GM18907 (cell line): ENCODE data around the gene DOCK7.
A peak's percentile ranks its signal among the peaks of the same experiment; 100 is the strongest.
"Not testable (repeated sequence)": the region's sequence is repeated elsewhere in the genome, so short reads cannot be mapped to it uniquely, and the experiment has no call there.

Source experiments
- ATAC-seq: cut with Tn5 transposase; IDR thresholded peaks from one replicate; pipeline ENCODE4 v1.9.1; 2021; ENCODE audit warnings: mild to moderate bottlenecking, moderate library complexity; ENCODE audit not compliant: unreplicated experiment

DOCK7 gene

DNA sequence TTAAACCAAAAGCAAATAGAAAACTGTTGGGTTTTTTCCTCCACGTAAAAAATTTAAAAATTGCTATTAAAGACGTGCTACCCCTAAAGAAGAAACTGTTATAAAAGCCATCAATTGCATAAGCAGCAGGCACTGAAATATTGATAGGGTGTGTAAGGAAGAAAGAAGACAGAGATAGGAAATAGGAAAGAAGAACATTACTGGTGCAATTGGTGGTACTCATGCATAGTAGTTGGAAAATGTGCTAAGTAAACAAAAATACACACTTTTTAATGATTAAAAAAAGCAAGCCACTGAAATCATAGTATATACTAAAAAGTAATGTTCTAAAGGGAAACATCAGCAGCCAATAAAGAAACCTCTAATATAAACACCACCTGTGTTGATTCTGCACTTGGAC is 143.6 kb downstream of the DOCK7 start:
- ATAC-seq, result no peak

DNA sequence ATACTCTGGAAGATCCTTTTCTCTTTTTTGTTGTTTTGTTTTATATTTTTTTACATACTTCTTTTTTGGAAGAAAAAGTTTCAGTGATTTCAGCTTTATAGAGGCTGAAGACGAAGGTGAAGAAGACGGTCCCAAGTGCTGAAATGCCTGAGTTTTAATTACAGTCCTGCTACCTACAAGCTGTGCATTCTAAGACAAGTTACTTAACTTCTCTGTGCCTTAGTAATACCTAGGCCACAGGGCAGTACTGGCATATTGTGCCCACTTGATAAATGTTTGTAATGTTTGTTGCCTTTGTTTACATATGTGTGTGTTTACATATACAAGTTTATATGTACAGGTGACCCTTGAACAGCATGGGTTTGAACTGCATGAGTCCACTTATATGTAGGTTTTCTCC is 147.1 kb downstream of the DOCK7 start:
- no peak for ATAC-seq

DNA sequence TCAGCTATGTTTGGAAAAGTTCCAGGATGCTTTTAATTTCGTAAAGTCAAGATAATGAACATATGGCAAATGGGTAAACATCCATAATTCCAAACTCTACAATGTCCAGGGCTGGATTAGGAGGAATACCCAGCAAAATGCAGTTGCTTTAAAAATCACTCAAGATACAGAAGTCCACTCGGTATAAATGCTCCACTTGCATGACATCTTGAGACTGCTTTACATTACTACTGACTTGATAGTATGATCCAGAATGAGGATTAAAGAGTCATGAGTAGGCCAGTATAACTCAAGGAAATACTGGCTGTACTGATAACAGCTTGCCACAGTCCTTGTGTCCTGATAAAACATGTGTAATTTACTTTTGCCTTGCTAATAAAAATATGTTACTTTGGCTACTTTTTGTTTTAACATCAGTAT is 149.1 kb downstream of the DOCK7 start:
- ATAC-seq, result no peak

DNA sequence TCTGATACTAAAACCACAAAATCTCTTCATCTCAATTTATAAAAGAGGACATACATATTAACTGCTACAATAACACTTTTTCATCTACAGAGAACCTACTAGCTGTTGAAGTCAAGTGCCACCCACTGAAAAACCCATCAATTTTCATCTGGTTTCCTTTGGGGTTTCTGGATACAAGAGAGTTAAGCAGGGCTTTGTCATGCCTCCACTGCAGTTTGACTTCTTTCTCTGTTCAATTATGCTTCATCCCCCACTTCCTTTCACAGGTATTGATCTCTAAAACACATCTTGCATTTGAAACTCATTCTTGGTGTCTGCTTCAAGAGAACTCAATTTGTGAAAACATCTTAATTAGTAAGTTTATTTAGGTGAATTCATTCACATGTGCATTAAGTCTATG is 151.3 kb downstream of the DOCK7 start:
- no peak for ATAC-seq

DNA sequence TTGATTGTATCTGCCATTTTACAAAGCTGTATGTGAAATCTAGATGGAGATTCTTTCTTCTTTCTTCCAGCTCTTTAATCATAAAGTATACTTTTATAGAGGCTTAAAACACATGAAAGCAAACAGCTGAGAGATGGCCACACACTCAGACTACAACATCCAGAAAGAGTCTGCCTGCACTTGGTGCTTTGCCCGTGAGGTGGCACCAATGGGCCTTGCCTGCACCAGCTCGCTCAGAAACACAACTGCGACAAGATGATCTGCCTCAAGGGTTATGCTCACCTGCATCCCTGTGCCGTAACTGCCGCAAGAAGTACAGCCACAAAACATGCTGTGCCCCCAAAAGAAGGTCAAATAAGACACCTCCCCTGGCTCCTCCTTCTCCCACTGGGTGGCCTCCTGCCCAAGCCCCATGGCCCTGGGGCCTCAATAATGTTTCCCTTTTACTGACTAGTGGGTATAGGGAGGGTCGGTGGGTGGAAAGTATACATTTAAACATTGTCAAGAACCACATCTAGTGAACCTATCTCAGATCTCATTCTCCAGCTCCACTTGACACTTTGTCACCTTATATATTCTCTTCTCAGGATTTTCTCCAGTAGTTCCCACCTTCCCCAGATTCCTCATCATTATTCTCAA is 157.6 kb downstream of the DOCK7 start:
- ATAC-seq, result no peak

DNA sequence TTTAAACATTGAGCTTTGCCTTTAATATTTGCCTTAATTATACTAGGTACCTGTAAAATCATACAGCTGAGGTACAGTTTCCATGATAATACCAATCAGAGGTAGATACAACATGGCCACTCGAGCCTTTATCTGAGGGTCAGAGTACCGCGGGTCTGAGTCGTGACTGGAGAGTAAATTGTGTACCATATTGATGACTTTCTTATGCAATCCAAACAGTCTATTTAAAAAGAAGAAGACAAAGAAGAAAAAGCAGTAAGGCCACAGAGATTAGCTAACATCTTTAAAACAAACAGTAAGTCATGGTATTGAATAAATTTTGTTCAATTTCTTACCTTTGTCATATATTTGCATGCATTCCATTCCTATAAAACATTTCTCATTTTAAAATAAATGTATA is 159.0 kb downstream of the DOCK7 start:
- ATAC-seq, result no peak

DNA sequence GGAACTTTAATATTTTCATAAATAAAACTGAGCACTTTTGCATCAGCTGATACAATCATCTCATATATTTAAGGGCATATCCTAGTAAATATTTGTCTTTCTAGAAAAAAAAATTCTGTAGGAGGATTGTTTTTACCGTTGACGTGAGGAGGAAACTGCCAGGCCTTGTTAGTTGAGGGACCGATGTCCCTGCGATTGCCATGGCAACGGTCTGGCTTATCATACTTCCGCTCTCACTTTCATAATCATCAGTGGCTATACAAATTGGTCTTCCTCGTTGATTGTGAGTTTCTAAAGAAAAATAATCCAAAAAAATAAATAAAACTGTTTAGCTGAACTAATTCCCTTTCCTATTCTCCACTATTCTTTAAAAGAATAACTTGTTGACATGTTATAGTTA is 160.2 kb downstream of the DOCK7 start:
- ATAC-seq, result peak; percentile 63

DNA sequence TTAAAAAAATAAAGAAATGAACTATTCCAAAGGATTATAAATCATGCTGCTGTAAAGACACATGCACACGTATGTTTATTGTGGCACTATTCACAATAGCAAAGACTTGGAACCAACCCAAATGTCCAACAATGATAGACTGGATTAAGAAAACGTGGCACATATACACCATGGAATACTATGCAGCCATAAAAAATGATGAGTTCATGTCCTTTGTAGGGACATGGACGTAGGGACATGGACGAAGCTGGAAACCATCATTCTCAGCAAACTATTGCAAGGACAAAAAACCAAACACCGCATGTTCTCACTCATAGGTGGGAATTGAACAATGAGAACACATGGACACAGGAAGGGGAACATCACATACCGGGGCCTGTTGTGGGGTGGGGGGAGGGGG is 160.8 kb downstream of the DOCK7 start:
- ATAC-seq, result not testable (repeated sequence)

DNA sequence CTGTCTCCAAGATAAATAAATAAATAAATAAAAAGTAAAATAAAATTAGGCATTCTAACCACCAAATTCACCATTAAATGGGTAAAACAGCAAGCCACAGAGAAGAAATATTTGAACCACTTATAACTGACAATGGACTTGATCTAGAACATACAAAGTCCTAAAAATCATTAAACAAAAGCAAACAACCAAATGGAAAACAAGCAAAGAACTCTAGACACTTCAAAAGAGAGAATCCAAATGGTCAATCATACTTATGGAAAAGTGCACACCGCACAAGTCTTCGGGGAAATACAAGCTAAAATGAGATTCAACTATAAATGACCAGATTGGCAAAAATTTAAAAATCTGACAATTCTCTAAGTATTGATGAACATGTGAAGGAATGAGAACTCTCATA is 164.3 kb downstream of the DOCK7 start:
- no peak for ATAC-seq

DNA sequence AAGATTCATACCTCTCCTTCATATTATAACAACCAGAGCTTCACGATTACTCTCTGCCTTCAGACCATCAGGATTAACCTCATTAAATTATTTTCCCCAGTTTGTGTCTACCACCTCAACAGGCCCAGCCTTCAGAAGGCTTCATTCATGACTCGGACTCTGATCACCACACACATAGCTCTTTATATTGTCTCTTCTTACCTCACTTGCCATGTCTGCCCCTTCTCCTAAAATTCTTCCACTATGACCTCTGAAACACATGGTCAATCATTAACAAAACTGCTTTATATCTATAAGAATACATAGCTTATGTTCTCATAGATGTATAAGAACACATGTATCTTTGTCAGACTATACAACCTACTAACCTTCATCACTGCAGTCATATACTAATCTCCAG is 171.6 kb downstream of the DOCK7 start:
- ATAC-seq, result no peak

DNA sequence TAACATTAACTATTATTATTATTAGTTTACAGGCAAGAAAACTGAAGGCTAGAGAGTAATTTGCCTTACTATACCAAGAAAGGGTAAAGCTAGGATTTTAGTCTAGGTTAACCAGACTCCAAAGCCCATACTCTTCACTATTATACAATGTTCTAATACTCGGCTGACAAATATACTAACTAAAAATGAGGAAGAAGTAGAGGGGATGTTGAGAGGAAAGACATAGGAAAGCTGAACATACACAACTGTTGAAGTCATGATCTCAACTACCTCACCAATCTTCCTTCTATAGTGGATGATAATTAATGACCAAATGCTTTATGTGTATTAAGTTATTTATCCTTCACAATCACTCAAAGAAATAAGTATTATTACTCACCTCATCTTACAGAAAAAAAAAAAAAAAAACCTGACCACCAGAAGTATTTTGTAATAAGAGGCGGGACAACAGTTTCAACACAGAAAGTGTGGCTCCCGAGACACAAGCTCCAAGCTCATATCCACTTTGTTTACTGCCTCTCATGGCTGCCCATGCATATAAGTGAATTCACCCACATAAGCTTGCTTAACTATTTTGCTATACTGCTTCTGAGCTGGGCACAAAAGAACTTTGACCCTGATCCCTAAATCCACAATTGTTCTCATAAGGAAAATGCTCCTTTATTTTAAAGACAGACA is 173.3 kb downstream of the DOCK7 start:
- no peak for ATAC-seq

DNA sequence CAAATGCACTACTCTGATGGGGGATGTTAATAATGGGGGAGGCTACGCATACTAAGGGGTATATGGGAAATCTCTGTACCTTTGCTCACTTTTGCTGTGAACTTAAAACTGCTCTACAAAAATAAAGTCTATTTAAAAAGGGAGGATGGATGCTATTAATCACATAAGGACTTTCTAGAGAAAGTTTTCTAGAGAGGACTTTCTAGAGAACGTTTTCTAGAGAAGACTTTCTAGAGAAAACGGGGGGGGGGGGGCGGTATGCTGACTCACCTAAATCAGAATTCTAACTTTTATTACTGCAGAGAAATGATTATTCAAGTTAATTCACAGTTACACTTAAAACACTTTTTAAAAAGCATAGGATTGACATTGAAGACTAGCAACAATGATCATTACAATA is 175.2 kb downstream of the DOCK7 start:
- ATAC-seq, result no peak

DNA sequence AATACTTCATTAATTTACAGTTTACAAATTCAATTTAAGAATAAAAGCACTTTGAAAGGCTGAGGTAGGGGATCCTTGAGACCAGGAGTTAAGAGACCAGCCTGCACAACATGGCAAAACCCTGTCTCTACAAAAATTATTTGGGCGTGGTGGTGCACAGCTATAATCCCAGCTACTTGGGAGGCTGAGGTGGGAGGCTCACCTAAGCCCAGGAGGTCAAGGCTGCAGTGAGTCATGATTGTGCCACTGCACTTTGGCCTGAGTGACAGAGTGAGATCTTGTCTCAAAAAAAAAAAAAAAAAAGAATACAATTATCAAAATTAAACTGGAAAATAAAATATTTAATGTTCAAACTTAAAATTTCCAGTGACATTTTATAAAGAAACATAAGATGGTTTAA is 179.2 kb downstream of the DOCK7 start:
- no peak for ATAC-seq

DNA sequence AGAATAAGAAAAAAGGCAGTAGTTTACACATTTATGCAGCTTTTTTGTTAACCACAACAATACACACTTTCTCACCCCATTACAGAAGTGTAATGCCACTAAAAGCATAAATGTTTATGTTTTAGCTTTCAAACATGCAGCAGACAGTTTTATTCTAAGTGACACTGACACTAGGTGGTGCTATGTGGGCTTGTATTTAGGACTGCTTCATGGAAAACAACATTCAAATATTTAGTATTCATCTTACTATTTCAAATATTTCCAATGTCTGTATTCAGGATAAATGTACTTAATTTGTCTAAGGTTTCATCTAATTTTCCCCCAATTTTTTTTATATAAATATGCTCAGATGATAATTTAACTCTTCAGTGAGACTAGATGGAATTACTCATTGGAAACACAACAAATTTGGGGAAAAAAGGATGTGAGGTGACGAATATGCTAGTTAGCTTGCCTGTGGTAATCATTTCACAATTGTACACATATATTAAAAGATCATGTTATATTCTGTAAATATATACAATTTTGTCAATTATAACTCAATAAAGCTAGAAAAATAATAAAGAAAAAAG is 179.9 kb downstream of the DOCK7 start:
- no peak for ATAC-seq

DNA sequence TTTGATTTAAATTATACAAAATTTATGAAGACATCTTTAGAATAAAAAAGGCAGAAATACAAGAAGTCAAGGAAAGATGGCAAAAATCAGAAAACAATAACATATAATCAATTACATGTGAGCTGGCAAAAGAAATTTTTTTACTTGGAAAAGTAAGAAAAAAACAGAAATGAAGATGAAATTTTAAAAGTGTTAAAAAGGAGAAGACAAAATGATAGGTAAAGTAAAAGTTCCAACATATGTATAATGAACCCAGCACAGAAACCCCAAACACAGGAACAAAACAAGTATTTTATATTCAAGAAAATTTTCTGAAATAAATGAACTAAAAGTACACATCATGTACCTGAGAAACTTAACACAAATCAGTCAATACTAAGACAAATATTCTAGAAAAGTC is 188.0 kb downstream of the DOCK7 start:
- no peak for ATAC-seq

DNA sequence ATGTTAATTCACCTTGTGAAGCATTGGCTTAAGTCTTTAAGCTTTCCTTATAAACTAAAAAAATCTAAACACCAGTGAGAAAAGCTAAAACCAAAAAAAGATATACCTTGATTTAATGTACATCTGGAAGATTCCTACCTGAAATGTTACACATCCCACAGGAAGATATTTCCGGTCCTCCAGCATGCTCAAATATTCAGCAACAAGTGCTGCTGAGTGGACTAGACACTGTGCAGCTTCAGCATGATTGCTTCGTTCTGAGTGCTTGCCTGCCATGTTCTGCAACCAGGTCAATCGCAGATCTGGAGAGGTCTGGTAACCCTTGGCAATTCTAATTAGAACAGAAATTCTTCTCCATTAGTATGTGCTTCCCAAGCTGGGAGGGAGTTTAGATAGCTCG is 194.0 kb downstream of the DOCK7 start:
- no peak for ATAC-seq

DNA sequence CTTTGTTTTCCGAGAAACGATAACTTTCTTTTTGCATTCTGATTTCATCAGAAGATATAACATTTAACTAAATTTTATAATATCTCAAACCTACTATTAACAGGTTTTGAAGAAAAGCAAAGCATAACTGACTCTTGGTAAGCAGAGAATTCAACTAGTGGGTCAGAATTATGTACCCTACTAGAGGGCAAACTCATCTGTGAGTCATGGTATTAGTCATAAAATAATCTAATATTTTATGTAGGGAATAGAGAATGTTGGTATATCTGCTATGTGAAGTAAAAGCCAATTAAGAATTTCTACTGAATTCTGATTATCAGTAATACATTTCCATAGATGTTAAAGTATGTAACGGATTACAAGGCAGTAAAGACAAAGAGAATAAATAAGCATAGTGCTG is 194.5 kb downstream of the DOCK7 start:
- no peak for ATAC-seq

DNA sequence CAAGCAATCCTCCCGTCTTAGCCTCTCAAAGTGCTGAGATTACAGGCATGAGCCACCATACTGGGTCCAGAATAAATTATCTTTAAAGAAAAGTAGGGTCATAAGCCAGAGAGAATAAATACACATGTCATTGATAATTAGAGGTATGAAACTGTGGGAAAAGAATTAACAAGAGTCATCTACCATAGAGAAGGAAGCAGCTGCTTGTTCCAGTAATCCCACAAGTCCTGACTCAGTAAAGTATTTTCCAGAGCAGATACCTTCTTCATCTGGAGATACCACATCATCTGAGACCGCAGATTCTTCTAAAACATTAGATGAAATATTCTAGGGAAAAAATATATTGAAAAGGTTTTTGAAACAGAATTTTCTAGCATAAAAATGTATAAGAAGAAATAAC is 195.7 kb downstream of the DOCK7 start:
- ATAC-seq, result no peak

DNA sequence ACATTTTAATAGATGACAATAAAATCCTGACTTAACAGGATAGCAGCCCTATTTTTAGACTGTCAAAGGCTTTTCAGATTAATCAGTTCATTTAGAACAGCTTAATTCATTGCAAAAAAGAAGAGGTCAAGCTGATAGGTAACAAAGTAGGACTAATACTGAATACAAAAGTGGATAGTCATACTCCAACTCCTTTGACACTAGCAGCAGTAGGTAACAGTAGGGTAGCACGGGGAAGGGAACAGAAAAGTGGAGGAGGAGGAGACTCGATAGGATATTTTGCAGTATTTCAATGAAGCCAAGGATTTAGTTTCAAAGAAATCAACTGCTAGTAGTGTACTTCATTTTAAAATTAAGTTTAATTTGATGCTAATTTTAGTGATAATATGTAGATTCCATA is 200.2 kb downstream of the DOCK7 start:
- no peak for ATAC-seq

DNA sequence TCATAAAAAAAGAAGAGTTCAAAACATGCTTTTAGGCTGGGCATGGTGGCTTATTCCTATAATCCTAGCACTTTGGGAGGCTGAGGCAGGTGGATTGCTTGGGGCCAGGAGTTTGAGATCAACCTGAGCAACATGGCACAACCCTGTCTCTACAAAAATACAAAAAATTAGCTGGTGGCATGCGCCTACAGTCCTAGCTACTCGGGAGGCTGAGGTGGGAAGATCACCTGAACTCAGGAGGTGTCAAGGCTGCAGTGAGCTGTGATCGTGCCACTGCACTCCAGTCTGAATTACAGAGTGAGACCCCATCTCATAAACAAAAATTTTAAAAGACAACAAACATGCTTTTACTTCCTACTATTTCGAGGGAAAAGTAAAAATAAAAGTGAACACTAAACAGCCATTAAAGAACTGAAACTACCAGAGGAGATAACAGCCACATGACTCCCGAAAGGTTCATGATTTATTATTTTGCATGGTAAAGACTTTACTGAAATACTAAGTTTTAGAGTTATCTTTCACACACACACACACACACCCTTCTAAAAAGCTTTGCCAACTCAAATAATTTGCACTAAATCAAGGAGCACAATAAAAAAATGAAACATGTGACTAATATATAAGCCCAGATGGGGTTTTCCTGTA is 203.2 kb downstream of the DOCK7 start:
- ATAC-seq, result no peak

DNA sequence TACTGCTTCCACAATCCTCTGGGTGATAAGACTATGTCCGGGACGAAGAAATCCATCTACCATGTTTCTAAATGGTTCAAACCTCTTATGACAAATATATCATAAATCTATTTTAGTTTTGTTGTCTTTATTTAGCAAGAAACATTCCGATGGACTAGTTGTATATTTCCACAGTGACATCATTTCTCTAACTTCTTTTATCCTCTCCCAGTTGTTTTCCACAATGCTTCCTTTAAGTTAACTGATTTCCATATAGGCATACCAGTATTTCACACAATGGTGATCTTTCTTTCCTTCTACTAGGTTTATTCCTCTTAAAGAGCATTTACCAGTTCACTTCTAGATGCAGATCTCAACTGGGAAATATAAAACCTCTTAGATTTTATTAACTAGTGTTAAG is 206.5 kb downstream of the DOCK7 start:
- no peak for ATAC-seq

DNA sequence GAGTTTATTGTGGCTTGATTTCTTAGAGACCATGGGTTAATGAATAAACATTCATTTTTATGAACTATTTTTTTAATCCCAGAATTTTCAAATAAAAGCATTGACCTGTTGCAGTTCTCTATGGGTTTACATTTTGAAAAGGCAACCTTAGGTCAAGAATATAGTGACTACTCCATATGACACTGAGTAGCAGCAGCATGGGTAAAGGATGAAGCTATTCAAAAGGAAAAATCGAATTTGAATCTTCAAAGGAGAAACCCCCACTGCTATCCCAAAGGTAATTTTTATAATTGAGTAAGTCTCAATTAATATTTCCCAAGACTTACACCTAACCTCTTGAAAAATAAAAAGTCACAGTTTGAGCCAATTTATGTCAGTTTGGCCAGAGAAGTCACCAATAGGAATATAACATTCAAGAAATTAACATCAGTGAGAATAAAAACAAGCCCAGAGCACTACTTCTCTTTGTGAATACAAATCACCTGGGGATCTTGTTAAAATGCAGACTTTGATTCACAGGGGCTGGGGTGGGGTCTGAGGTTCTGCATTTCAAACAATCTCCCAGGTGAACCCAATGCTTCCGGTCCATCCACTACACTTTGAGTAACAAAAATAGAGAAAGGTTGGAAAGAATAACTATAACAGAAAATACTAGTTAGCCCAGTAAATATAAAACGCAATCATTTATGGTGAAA is 211.5 kb downstream of the DOCK7 start:
- ATAC-seq, result no peak
